ENCODE data around the gene SLC7A6.

DNA sequence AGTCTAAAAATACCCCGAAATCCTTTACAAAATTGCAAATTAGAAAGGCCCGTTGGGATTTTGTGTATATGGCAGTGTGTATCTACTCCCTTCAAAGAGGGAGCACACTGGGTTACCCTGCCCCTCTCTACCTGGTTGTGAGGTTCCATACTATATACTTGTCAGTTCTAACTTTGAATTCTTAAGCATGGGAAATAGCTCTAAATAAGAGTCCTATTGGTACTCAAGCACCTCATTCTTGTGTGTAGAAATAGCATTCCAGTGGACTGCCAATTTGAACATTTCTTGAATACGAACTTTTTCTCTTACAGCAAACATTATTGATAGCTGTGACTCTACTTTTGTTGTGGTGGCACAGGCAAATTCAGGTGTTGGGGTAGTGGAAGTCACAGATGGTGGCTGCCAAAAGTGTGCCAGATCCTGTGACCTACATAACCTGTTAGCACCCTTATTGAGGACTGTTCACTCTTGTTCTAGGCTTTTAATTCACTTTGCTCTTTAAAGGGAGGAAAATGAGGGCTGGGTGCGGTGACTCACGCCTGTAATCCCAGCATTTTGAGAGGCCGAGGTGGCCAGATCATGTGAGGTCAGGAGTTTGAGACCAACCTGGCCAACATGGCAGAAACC, 44.5 kb upstream of the SLC7A6 start:
- no peak for TF ChIP-seq SAP30 (IDR thresholded peaks at IDR 0.05; ENCODE audit: insufficient read depth, insufficient replicate concordance, low read length)
- TF ChIP-seq JUND (IDR thresholded peaks at IDR 0.05; ENCODE audit: low read length): no peak
- TF ChIP-seq, protein P1, sequence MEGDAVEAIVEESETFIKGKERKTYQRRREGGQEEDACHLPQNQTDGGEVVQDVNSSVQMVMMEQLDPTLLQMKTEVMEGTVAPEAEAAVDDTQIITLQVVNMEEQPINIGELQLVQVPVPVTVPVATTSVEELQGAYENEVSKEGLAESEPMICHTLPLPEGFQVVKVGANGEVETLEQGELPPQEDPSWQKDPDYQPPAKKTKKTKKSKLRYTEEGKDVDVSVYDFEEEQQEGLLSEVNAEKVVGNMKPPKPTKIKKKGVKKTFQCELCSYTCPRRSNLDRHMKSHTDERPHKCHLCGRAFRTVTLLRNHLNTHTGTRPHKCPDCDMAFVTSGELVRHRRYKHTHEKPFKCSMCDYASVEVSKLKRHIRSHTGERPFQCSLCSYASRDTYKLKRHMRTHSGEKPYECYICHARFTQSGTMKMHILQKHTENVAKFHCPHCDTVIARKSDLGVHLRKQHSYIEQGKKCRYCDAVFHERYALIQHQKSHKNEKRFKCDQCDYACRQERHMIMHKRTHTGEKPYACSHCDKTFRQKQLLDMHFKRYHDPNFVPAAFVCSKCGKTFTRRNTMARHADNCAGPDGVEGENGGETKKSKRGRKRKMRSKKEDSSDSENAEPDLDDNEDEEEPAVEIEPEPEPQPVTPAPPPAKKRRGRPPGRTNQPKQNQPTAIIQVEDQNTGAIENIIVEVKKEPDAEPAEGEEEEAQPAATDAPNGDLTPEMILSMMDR (IDR thresholded peaks at IDR 0.05; ENCODE audit: control extremely low read depth in 1 of 3, insufficient read depth in 1 of 3, low read depth in 1 of 3, low read length in 3 of 3): no peak
- no peak for TF ChIP-seq EZH2 (IDR thresholded peaks at IDR 0.05; ENCODE audit: low read depth, low read length, severe bottlenecking)
- TF ChIP-seq POLR2A (IDR thresholded peaks at IDR 0.05; ENCODE audit: control extremely low read depth in 1 of 2, low read depth in 2 of 2, low read length in 2 of 2): no peak
- no peak for TF ChIP-seq KDM1A (IDR thresholded peaks at IDR 0.05; ENCODE audit: borderline replicate concordance, low read length)
- TF ChIP-seq, protein P2, sequence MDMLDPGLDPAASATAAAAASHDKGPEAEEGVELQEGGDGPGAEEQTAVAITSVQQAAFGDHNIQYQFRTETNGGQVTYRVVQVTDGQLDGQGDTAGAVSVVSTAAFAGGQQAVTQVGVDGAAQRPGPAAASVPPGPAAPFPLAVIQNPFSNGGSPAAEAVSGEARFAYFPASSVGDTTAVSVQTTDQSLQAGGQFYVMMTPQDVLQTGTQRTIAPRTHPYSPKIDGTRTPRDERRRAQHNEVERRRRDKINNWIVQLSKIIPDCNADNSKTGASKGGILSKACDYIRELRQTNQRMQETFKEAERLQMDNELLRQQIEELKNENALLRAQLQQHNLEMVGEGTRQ (IDR thresholded peaks at IDR 0.05; ENCODE audit: low read length): no peak
